GM18511 (cell line): ENCODE data around the gene CTXN3.

Source experiments
- ATAC-seq: cut with Tn5 transposase; IDR thresholded peaks from one replicate; pipeline ENCODE4 v1.9.1; 2021; ENCODE audit warnings: mild to moderate bottlenecking, moderate library complexity; ENCODE audit not compliant: unreplicated experiment

CTXN3 gene

DNA sequence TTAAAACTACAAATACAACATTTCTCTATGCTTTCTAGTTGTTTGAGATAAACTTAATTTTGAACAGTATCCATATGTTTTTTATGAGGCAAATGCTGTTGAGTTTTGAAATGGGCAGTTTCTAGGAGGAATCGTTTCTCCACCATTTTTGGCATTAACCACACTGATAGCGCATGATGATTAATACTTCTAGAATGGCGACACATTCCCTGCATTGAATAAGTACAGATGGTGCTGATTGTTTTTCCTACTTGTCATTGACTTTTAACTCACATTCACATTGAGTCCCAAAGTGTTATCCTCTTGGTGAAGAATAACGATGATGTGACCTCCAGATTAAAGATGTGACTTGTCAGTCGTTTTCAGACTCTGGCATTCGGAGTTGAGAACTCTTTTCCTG, 47.8 kb downstream of the CTXN3 start:
- ATAC-seq: no peak

DNA sequence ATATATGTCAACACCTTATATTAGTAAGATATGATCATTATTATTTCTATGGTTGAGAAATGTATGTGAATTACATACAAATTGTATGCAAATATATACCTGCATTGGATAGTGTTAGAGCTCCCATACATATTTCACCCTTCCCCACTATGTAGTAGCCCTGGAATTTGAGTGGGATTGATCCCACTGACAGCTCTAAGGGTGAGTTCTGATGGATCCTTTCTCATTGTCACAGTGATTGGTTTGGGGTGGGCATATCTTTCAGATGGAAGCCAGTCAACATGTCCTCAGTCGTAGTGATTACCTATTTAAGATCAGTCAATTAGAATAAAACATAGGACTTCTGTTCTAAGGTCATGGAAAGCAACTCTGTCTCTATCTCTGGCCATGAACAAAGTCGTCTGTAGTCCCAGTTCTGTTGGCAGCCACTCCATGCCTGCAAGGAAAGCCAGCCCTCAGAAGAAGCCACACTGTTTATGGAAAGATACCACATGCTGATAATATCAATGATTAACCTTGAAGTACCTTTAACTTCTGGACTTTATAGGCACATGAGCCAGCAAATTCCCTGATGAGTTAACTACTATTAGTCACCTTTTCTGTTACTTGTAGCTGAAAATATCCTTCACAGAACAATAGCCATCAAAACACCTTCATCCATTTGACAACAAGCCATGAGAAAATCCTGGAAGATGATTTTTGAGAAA, 49.2 kb downstream of the CTXN3 start:
- no peak for ATAC-seq

GRCh38 chr5:127699416-127699815, 50.5 kb downstream of the CTXN3 start:
- ATAC-seq: no peak

DNA sequence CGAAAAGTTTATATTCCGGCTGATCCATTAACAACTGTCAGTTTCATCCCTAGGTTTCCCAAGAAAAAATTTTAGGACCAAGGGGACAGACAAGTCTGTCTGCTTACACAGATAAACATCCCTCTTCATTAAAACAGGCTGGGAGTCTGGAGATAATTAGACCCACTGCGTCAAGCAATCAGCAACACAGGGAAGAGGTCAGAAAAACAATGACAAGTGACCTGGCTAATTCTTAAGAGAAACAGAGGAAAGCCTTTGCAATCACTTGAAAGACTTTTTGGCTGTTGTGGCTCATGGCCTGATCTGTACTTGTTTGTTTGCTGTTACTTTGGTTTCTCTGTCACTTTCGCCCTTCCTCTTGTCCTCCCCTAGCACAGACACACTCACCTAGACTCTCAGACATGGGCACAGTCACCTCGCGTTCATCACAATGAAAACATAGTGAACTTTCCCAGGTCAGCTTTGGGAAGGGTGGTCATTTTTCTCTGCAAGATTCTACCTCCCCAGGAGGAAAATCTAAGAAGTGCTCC, 51.4 kb downstream of the CTXN3 start:
- no peak for ATAC-seq

DNA sequence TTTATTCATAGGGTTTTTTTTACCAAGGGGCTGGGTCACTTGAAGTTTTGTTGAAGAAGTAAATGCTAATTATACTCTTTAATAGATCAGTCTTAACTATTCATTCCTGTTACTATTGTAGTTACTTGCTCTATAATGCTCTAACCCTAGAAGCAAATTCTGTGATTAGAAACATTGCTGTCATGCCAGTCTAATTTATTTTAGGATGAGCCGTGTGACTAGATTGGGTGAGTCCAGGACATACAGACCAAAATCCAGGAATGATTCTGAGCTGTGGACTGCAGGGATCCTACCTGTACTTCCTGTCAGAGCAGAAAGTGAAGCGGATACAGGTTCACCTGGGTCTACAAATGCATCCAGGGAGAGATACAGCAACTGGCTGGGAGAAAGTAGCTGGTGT, 53.6 kb downstream of the CTXN3 start:
- no peak for ATAC-seq

- no peak for ATAC-seq
Measured at GRCh38 chr5:127702926-127703561, 54.2 kb downstream of the CTXN3 start, which contains the start of gene CCDC192. TSS of gene CCDC192 (plus strand) at chr5:127703391. CDS start at chr5:127703446, 55 bp downstream.

GRCh38 chr5:127705120-127705892, 56.4 kb downstream of the CTXN3 start:
- ATAC-seq: peak; percentile 74

GRCh38 chr5:127706691-127707090, 57.8 kb downstream of the CTXN3 start:
- no peak for ATAC-seq

GRCh38 chr5:127707209-127707608, 58.3 kb downstream of the CTXN3 start:
- no peak for ATAC-seq
